HEK293 (cell line): Measurements from ENCODE around the gene FGFR2.

Experiments
- CTCF ChIA-PET: fragments of 350-600 bp; formaldehyde crosslinking; extraction: SDS; loops from one replicate; lab custom pipeline; 2021; ENCODE audit warnings: antibody characterized with exemption; lab: Yijun Ruan, JAX
- POLR2A ChIA-PET: fragments of 300-600 bp; formaldehyde crosslinking; extraction: SDS; loops from one replicate; lab custom pipeline; 2020; ENCODE audit warnings: antibody characterized with exemption, inconsistent platforms; lab: Yijun Ruan, JAX
- H3K27ac ChIP-seq: fragments of 200-500 bp; sonication (Bioruptor generic); 2 replicates; pipeline ENCODE4 v1.5.1; 2014; ENCODE audit warnings: low read depth, low read length, control low read depth, inconsistent platforms; ENCODE audit errors: extremely low read depth
- H3K36me3 ChIP-seq, 2 experiments: fragments of 200-500 bp in 1 of 2; sonication (Bioruptor generic) in 1 of 2; 1 replicate in 1 of 2; 2 replicates in 1 of 2; pipeline ENCODE4 v1.5.1; 2014 to 2017; ENCODE audit warnings: inconsistent platforms in 2 of 2, low read length in 2 of 2; ENCODE audit not compliant: control insufficient read depth in 2 of 2, insufficient read depth in 1 of 2
- H3K4me1 ChIP-seq: fragments of 200-500 bp; sonication (Bioruptor generic); 2 replicates; pipeline ENCODE4 v1.5.1; 2014; ENCODE audit warnings: mild to moderate bottlenecking, low read length, inconsistent platforms; ENCODE audit not compliant: control insufficient read depth, insufficient read depth
- H3K4me3 ChIP-seq: 2 replicates; pipeline ENCODE4 v1.5.1; 2011; ENCODE audit warnings: low read depth, mild to moderate bottlenecking, control low read depth, low read length, moderate library complexity
- H3K9me3 ChIP-seq: fragments of 200-500 bp; sonication (Bioruptor generic); 2 replicates; pipeline ENCODE4 v1.5.1; 2014; ENCODE audit warnings: low read depth, low read length, inconsistent platforms; ENCODE audit not compliant: control insufficient read depth, insufficient read depth
- BCL11B ChIP-seq: fragments of 450-650 bp; formaldehyde crosslinking; IDR thresholded peaks from 2 replicates; pipeline ENCODE4 v1.5.1; 2016; ENCODE audit warnings: low read depth, missing biosample characterization, missing genetic modification characterization
- EGR2 ChIP-seq: fragments of 450-650 bp; formaldehyde crosslinking; IDR thresholded peaks from 2 replicates; pipeline ENCODE4 v1.5.1; 2016; ENCODE audit warnings: low read depth, missing biosample characterization, missing genetic modification characterization
- HIC1 ChIP-seq: fragments of 450-650 bp; formaldehyde crosslinking; IDR thresholded peaks from 2 replicates; pipeline ENCODE4 v1.5.1; 2016; ENCODE audit warnings: missing biosample characterization, missing genetic modification characterization
- REPIN1 ChIP-seq: fragments of 450-650 bp; formaldehyde crosslinking; IDR thresholded peaks from 2 replicates; pipeline ENCODE4 v1.5.1; 2017; ENCODE audit warnings: missing biosample characterization, missing genetic modification characterization, low read depth
- REST ChIP-seq: fragments of 450-650 bp; formaldehyde crosslinking; IDR thresholded peaks from 2 replicates; pipeline ENCODE4 v1.5.1; 2016; ENCODE audit warnings: missing biosample characterization, missing genetic modification characterization
- TCF7L2 ChIP-seq: IDR thresholded peaks from 2 replicates; pipeline ENCODE4 v1.6.1; 2011; ENCODE audit warnings: low read depth, mild to moderate bottlenecking, inconsistent platforms, low read length, moderate library complexity, borderline replicate concordance
- YY2 ChIP-seq: fragments of 450-650 bp; formaldehyde crosslinking; IDR thresholded peaks from 2 replicates; pipeline ENCODE4 v1.5.1; 2016; ENCODE audit warnings: missing biosample characterization, missing genetic modification characterization
- ZBTB49 ChIP-seq: fragments of 450-650 bp; formaldehyde crosslinking; IDR thresholded peaks from 2 replicates; pipeline ENCODE4 v1.5.1; 2016; ENCODE audit warnings: missing biosample characterization, missing genetic modification characterization, low read depth
- ZFP37 ChIP-seq: fragments of 450-650 bp; formaldehyde crosslinking; IDR thresholded peaks from 2 replicates; pipeline ENCODE4 v1.5.1; 2016; ENCODE audit warnings: missing biosample characterization, missing genetic modification characterization
- ZNF132 ChIP-seq: fragments of 450-650 bp; formaldehyde crosslinking; IDR thresholded peaks from 2 replicates; pipeline ENCODE4 v1.5.1; 2017; ENCODE audit warnings: missing biosample characterization, missing genetic modification characterization, borderline replicate concordance
- ZNF133 ChIP-seq: fragments of 450-650 bp; formaldehyde crosslinking; IDR thresholded peaks from 2 replicates; pipeline ENCODE4 v1.5.1; 2016; ENCODE audit warnings: missing biosample characterization, missing genetic modification characterization
- ZNF140 ChIP-seq: fragments of 450-650 bp; formaldehyde crosslinking; IDR thresholded peaks from 2 replicates; pipeline ENCODE4 v1.5.1; 2016; ENCODE audit warnings: missing biosample characterization, missing genetic modification characterization
- ZNF146 ChIP-seq: fragments of 450-650 bp; formaldehyde crosslinking; IDR thresholded peaks from 2 replicates; pipeline ENCODE4 v1.5.1; 2016; ENCODE audit warnings: missing biosample characterization, missing genetic modification characterization
- ZNF16 ChIP-seq: fragments of 450-650 bp; formaldehyde crosslinking; IDR thresholded peaks from 2 replicates; pipeline ENCODE4 v1.5.1; 2016; ENCODE audit warnings: low read depth, missing biosample characterization, missing genetic modification characterization
- ZNF214 ChIP-seq: fragments of 450-650 bp; formaldehyde crosslinking; IDR thresholded peaks from 2 replicates; pipeline ENCODE4 v1.5.1; 2017; ENCODE audit warnings: missing biosample characterization, mild to moderate bottlenecking, missing genetic modification characterization, borderline replicate concordance
- ZNF274 ChIP-seq, 2 experiments: fragments of 200-500 bp in 1 of 2; fragments of 450-650 bp in 1 of 2; sonication (Bioruptor generic) in 1 of 2; formaldehyde crosslinking in 1 of 2; IDR thresholded peaks; 2 replicates each; pipeline versions ENCODE4 v1.5.1 to v1.6.1; 2014 to 2016; ENCODE audit warnings: borderline replicate concordance in 1 of 2, inconsistent platforms in 1 of 2, low read length in 1 of 2, missing biosample characterization in 1 of 2, missing genetic modification characterization in 1 of 2
- ZNF324 ChIP-seq: fragments of 450-650 bp; formaldehyde crosslinking; IDR thresholded peaks from 2 replicates; pipeline ENCODE4 v1.5.1; 2016; ENCODE audit warnings: missing biosample characterization, missing genetic modification characterization
- ZNF433 ChIP-seq: fragments of 450-650 bp; formaldehyde crosslinking; IDR thresholded peaks from 2 replicates; pipeline ENCODE4 v1.5.1; 2016; ENCODE audit warnings: missing biosample characterization, missing genetic modification characterization, low read depth
- ZNF610 ChIP-seq: fragments of 450-650 bp; formaldehyde crosslinking; IDR thresholded peaks from 2 replicates; pipeline ENCODE4 v1.5.1; 2016; ENCODE audit warnings: missing biosample characterization, missing genetic modification characterization, borderline replicate concordance
- ZNF658 ChIP-seq: fragments of 450-650 bp; formaldehyde crosslinking; IDR thresholded peaks from 2 replicates; pipeline ENCODE4; 2016; ENCODE audit warnings: missing biosample characterization, missing genetic modification characterization
- ZNF76 ChIP-seq: fragments of 450-650 bp; formaldehyde crosslinking; IDR thresholded peaks from 2 replicates; pipeline ENCODE4; 2016; ENCODE audit warnings: low read depth, missing biosample characterization, missing genetic modification characterization, borderline replicate concordance
- TF ChIP-seq, protein P1 (sequence below): fragments of 450-650 bp; formaldehyde crosslinking; IDR thresholded peaks from 2 replicates; pipeline ENCODE4 v1.5.1; 2016; ENCODE audit warnings: missing biosample characterization, missing genetic modification characterization
- TF ChIP-seq, protein P2 (sequence below): fragments of 450-650 bp; formaldehyde crosslinking; IDR thresholded peaks from 2 replicates; pipeline ENCODE4 v1.5.1; 2017; ENCODE audit warnings: missing biosample characterization, missing genetic modification characterization

FGFR2 gene

GRCh38 chr10:121592155-121592890, 5.9 kb downstream of the FGFR2 start (continued):
- TF ChIP-seq REST (tag by site-specific recombination) (no peak), ZNF274 (IDR thresholded peaks at IDR 0.05; ENCODE audit: low read length) (no peak), ZNF274 (tag by site-specific recombination; IDR thresholded peaks at IDR 0.05; ENCODE audit: borderline replicate concordance) (no peak), ZNF140 (tag by site-specific recombination) (no peak), ZFP37 (tag by site-specific recombination) (no peak), ZNF214 (tag by site-specific recombination) (no peak), EGR2 (tag by site-specific recombination) (no peak)

DNA sequence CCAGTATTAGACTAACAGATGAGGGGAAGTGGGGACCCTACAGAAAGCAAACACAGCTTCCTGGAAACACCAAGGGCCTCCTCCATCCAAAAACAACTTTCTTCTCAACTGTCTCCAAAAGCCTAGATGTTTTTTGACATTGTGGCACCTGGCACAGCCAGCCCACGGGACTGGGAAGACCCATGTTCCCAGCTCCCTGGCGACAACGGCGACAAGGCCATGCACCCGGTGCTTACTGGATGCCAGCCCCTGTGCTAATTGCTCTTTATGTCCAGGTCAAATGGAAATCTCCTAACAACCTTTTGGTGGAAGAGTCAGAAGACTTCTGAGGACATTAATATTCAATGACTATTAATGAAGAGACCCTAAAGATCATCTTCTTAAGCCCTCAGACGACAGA, 7.1 kb downstream of the FGFR2 start:
- POLR2A ChIA-PET, result no interaction called here
- no peaks in the 10 kb centered on the region for H3K9me3 ChIP-seq
- TF ChIP-seq ZNF324 (tag by site-specific recombination) (no peak), BCL11B (tag by site-specific recombination) (no peak), ZNF658 (tag by site-specific recombination) (no peak), YY2 (tag by site-specific recombination) (no peak), ZNF433 (tag by site-specific recombination) (no peak), ZNF610 (tag by site-specific recombination) (no peak), REPIN1 (no peak), TCF7L2 (no peak), ZNF133 (no peak), ZNF132 (no peak), HIC1 (tag by site-specific recombination) (no peak), ZNF76 (tag by site-specific recombination) (no peak), ZNF16 (no peak), ZNF146 (tag by site-specific recombination) (no peak), ZBTB49 (tag by site-specific recombination) (no peak)
- TF ChIP-seq, protein P1, sequence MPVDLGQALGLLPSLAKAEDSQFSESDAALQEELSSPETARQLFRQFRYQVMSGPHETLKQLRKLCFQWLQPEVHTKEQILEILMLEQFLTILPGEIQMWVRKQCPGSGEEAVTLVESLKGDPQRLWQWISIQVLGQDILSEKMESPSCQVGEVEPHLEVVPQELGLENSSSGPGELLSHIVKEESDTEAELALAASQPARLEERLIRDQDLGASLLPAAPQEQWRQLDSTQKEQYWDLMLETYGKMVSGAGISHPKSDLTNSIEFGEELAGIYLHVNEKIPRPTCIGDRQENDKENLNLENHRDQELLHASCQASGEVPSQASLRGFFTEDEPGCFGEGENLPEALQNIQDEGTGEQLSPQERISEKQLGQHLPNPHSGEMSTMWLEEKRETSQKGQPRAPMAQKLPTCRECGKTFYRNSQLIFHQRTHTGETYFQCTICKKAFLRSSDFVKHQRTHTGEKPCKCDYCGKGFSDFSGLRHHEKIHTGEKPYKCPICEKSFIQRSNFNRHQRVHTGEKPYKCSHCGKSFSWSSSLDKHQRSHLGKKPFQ, result no peak
- TF ChIP-seq, protein P2, sequence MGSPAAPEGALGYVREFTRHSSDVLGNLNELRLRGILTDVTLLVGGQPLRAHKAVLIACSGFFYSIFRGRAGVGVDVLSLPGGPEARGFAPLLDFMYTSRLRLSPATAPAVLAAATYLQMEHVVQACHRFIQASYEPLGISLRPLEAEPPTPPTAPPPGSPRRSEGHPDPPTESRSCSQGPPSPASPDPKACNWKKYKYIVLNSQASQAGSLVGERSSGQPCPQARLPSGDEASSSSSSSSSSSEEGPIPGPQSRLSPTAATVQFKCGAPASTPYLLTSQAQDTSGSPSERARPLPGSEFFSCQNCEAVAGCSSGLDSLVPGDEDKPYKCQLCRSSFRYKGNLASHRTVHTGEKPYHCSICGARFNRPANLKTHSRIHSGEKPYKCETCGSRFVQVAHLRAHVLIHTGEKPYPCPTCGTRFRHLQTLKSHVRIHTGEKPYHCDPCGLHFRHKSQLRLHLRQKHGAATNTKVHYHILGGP (tag by site-specific recombination), result no peak
- TF ChIP-seq, all 188 proteins: peak for 0
- CTCF ChIA-PET, result interaction anchor here (1.4 kb wide), 1 partner anchor 90 kb away, joined by 3 read pairs; no protein-coding TSS in a partner anchor
- Histone ChIP-seq H3K4me3 (no peak overlapping the region), H3K4me1 (peaks cover 21% of the 10 kb centered on the region), H3K36me3 (peaks cover 0 to 28% of the 10 kb centered on the region in 2 experiments), H3K27ac (no peak overlapping the region)
